Stomach (tissue), 4 donors: ENCODE results near the gene UGT1A6.

Experiments
- CTCF ChIP-seq, 7 experiments: fragments of 450-650 bp in 4 of 7; fragments of 200-600 bp in 3 of 7; sonication (generic) in 3 of 7; IDR thresholded peaks; one replicate each; pipeline ENCODE4 v1.5.1; 2016 to 2019; ENCODE audit warnings: antibody characterized with exemption in 7 of 7, control low read depth in 2 of 7, mild to moderate bottlenecking in 1 of 7
- POLR2AphosphoS5 ChIP-seq, 3 donors: sonication (generic); formaldehyde crosslinking; IDR thresholded peaks; one replicate each; pipeline ENCODE4 v1.6.1; 2016; ENCODE audit warnings: antibody characterized with exemption in 3 of 3

- no peak for TF ChIP-seq CTCF (IDR thresholded peaks at IDR 0.05)
- no peak for TF ChIP-seq POLR2AphosphoS5 (IDR thresholded peaks at IDR 0.05)
Observed at GRCh38 chr2:233745073-233745755, 52.5 kb downstream of the UGT1A6 start.
